Calu3 (cell line): Measurements from ENCODE around the gene AEBP2. TPM values are rescaled to one million over a fixed set of nuclear protein-coding genes. Genes with fewer than 3 reads are reported as not detected.

ENCODE experiments used
- BruUV-seq: library from RNA; stranded (reverse); fragments of 400-500 nt; replicated peaks from 2 replicates; lab custom pipeline; 2021; lab: Mats Ljungman, UMichigan
- CTCF ChIA-PET: fragments of 300-600 bp; sonication (Branson Sonifier 250); formaldehyde crosslinking; loops from one replicate; lab custom pipeline; 2022; ENCODE audit warnings: antibody characterized with exemption; lab: Charles Lee
- DNase-seq: peaks from one replicate; pipeline ENCODE4 v3.0.0; 2022
- H3K27ac Mint-ChIP-seq: one replicate; pipeline ENCODE4 v1.8.0; 2022; ENCODE audit warnings: mixed read lengths; ENCODE audit not compliant: unreplicated experiment
- H3K27me3 Mint-ChIP-seq: one replicate; pipeline ENCODE4 v1.8.0; 2022; ENCODE audit warnings: mixed read lengths; ENCODE audit not compliant: unreplicated experiment
- H3K36me3 Mint-ChIP-seq: one replicate; pipeline ENCODE4 v1.8.0; 2022; ENCODE audit warnings: mild to moderate bottlenecking, moderate library complexity, mixed read lengths; ENCODE audit not compliant: insufficient read depth, unreplicated experiment
- H3K4me1 Mint-ChIP-seq: one replicate; pipeline ENCODE4 v1.8.0; 2022; ENCODE audit warnings: mild to moderate bottlenecking, low read depth, mixed read lengths; ENCODE audit not compliant: unreplicated experiment
- H3K4me3 Mint-ChIP-seq: one replicate; pipeline ENCODE4 v1.8.0; 2022; ENCODE audit warnings: mild to moderate bottlenecking, low read depth, moderate library complexity, mixed read lengths; ENCODE audit not compliant: unreplicated experiment
- H3K9me3 Mint-ChIP-seq: one replicate; pipeline ENCODE4 v1.8.0; 2022; ENCODE audit warnings: low read depth, mixed read lengths; ENCODE audit not compliant: unreplicated experiment
- intact Hi-C: fragments of 100-400 bp; cut with micrococcal nuclease; formaldehyde crosslinking; loops from one replicate; pipeline ENCODE4 v1.10.0; 2022; ENCODE audit not compliant: unreplicated experiment
- total RNA-seq: library from RNA; stranded (reverse); gene quantifications from 2 replicates; pipeline ENCODE4 v1.2.3, GENCODE V29; 2022
- TF ChIP-seq, protein P1 (sequence below): fragments of 200-600 bp; IDR thresholded peaks from one replicate; pipeline ENCODE4 v1.8.0; 2022; ENCODE audit warnings: antibody characterized with exemption; ENCODE audit not compliant: unreplicated experiment

AEBP2 gene
- total RNA-seq, 1 experiment from 2014 or later = 53.6 TPM

DNA sequence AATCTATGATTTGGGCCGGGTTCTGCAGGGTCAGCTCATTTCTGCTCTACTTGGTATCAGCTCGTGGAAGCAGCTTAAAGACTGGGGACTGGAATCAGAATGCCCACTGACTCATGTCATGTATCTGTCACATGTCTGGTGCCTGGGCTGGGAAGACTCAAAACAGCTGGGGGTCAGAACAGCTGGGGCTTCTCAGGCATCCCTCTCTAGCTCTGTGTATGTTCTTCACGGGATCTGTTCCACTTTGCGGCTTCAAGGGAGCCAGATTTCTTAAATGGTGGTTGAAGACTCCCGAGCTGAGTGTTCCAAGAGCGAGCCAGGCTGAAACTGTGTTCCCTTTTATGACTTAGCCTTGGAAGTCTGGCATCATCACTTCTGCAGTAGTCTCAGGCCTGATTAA lies 11.9 kb downstream of the AEBP2 start:
- peaks cover 11% of the 10 kb centered on the region for H3K36me3 Mint-ChIP-seq
- no peak overlapping the region for H3K4me3 Mint-ChIP-seq
- DNase-seq = no peak
- H3K4me1 Mint-ChIP-seq = peaks cover 33% of the 10 kb centered on the region
- intact Hi-C loops = loop anchor here (5.0 kb wide), 1 partner anchor 36 kb away; no protein-coding TSS in a partner anchor
- CTCF ChIA-PET = no interaction called here
- no TSS peak for BruUV-seq
- H3K9me3 Mint-ChIP-seq = no peaks in the 10 kb centered on the region
- H3K27me3 Mint-ChIP-seq = no peaks in the 10 kb centered on the region
- H3K27ac Mint-ChIP-seq = no peak overlapping the region
- TF ChIP-seq, protein P1, sequence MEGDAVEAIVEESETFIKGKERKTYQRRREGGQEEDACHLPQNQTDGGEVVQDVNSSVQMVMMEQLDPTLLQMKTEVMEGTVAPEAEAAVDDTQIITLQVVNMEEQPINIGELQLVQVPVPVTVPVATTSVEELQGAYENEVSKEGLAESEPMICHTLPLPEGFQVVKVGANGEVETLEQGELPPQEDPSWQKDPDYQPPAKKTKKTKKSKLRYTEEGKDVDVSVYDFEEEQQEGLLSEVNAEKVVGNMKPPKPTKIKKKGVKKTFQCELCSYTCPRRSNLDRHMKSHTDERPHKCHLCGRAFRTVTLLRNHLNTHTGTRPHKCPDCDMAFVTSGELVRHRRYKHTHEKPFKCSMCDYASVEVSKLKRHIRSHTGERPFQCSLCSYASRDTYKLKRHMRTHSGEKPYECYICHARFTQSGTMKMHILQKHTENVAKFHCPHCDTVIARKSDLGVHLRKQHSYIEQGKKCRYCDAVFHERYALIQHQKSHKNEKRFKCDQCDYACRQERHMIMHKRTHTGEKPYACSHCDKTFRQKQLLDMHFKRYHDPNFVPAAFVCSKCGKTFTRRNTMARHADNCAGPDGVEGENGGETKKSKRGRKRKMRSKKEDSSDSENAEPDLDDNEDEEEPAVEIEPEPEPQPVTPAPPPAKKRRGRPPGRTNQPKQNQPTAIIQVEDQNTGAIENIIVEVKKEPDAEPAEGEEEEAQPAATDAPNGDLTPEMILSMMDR = no peak

DNA sequence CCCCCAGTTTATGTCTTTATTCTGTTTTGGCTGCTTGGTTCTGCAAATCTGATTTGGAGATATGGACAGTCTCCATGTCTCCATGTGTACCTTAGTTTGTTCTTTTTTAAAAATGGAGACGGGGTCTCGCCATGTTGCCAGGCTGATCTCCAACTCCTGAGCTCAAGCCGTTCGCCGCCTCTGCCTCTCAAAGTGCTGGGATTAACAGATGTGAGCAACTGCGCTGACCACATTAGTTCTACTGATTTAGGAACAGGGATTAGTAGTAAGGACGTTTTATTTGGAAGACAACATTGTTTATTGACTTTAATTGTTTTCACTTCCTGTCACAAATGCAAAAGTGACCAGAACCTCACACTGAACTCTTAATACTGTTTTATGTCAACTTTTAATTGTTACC lies 14.7 kb downstream of the AEBP2 start:
- Mint-ChIP-seq H3K4me1 (peaks cover 17% of the 10 kb centered on the region), H3K4me3 (no peak overlapping the region)

DNA sequence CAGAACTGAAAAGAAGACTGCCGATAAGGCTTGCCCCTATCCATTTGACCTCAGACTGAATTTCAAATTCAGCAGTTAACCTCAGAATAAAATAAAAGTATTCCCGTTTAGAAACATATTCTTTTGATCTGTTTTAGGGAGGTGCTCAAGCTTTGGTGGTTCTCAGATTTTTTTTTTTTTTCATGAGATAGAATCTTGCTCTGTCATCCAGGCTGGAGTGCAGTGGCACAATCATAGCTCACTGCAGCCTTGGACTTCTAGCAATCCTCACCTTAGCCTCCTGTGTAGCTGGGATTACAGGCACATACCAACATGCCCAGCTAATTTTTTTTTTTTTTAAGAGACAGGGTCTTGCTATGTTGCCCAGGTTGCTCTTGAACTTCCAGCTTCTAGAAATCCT lies 15.5 kb downstream of the AEBP2 start:
- H3K9me3 Mint-ChIP-seq = no peaks in the 10 kb centered on the region
- H3K27me3 Mint-ChIP-seq = no peaks in the 10 kb centered on the region
- TF ChIP-seq, protein P1 = no peak
- H3K36me3 Mint-ChIP-seq = peaks cover 7% of the 10 kb centered on the region
- BruUV-seq = no TSS peak
- CTCF ChIA-PET = interaction anchor here (0.6 kb wide), 1 partner anchor 482 kb away, joined by 3 read pairs; no protein-coding TSS in a partner anchor
- intact Hi-C loops = loop anchor here (5.0 kb wide), 1 partner anchor 32 kb away; no protein-coding TSS in a partner anchor
- DNase-seq = no peak
- peaks cover 8% of the 10 kb centered on the region for H3K4me1 Mint-ChIP-seq
- H3K27ac Mint-ChIP-seq = no peak overlapping the region
- no peak overlapping the region for H3K4me3 Mint-ChIP-seq

More for the DNA sequence above, 14.7 kb downstream of the AEBP2 start:
- Mint-ChIP-seq H3K36me3 (peaks cover 7% of the 10 kb centered on the region), H3K27ac (no peak overlapping the region), H3K9me3 (no peaks in the 10 kb centered on the region), H3K27me3 (no peaks in the 10 kb centered on the region)
- CTCF ChIA-PET = no interaction called here
- BruUV-seq = no TSS peak
- TF ChIP-seq, protein P1 = no peak
- intact Hi-C loops = loop anchor here (5.0 kb wide), 1 partner anchor 33 kb away; no protein-coding TSS in a partner anchor
- DNase-seq = no peak

DNA sequence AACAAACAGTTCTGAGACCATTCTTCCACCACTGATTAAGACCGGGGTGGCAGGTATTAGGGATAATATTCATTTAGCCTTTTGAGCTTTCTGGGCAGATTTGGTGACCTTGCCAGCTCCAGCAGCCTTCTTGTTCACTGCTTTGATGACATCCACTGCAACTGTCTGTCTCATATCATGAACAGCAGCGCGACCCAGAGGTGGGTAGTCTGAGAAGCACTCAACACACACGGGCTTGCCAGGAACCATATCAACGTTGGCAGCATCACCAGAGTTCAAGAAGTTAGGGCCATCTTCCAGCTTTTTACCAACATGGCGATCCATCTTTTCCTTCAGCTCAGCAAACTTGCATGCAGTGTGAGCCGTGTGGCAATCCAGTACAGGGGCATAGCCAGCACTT lies 16.9 kb downstream of the AEBP2 start:
- CTCF ChIA-PET = no interaction called here
- intact Hi-C loops = no loop called here
- TF ChIP-seq, protein P1 = no peak

More for the DNA sequence above, 16.9 kb downstream of the AEBP2 start:
- Mint-ChIP-seq H3K36me3 (peaks cover 7% of the 10 kb centered on the region), H3K4me3 (no peak overlapping the region), H3K4me1 (no peaks in the 10 kb centered on the region), H3K27me3 (no peaks in the 10 kb centered on the region), H3K9me3 (no peaks in the 10 kb centered on the region), H3K27ac (no peak overlapping the region)
- BruUV-seq = no TSS peak
- DNase-seq = no peak
